Peyer's patch (tissue), 4 donors: Measurements from ENCODE around the gene KRTAP29-1.

Experiments used
- POLR2A ChIP-seq, 2 donors: fragments of 450-650 bp; IDR thresholded peaks; one replicate each; pipeline ENCODE4 v1.5.1; 2017; ENCODE audit warnings: antibody characterized with exemption in 2 of 2, mild to moderate bottlenecking in 2 of 2, moderate library complexity in 2 of 2
- TF ChIP-seq, protein P1 (sequence below), 6 experiments: fragments of 450-650 bp in 4 of 6; fragments of 200-600 bp in 2 of 6; sonication (generic) in 1 of 6; IDR thresholded peaks; one replicate each; pipeline ENCODE4 v1.5.1; 2017 to 2019; ENCODE audit warnings: antibody characterized with exemption in 6 of 6, mild to moderate bottlenecking in 3 of 6, moderate library complexity in 1 of 6

DNA sequence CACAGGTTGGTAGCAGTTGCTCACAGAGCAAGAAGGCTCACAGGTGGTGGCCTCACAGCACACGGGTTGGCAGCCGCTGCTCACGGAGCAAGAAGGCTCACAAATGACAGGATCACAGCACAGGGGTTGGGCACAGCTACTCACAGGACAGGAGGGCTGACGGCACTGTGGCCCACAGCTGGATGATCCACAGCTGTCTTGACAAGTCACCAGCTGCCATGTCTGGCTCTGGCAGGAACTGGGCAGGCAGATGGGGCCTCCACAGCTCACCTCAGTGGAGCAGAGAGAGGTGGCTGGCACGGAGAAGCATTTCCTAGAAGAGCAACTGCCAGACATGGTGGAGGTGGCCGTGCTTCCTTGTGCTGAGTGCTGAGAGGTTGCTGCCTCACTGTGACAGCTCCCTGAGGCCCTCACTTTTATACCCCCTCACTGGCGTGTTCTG lies 6.3 kb upstream of the KRTAP29-1 start, which contains the start of gene KRTAP16-1:
- TF ChIP-seq POLR2A (IDR thresholded peaks at IDR 0.05) = no peak
- TF ChIP-seq, protein P1, sequence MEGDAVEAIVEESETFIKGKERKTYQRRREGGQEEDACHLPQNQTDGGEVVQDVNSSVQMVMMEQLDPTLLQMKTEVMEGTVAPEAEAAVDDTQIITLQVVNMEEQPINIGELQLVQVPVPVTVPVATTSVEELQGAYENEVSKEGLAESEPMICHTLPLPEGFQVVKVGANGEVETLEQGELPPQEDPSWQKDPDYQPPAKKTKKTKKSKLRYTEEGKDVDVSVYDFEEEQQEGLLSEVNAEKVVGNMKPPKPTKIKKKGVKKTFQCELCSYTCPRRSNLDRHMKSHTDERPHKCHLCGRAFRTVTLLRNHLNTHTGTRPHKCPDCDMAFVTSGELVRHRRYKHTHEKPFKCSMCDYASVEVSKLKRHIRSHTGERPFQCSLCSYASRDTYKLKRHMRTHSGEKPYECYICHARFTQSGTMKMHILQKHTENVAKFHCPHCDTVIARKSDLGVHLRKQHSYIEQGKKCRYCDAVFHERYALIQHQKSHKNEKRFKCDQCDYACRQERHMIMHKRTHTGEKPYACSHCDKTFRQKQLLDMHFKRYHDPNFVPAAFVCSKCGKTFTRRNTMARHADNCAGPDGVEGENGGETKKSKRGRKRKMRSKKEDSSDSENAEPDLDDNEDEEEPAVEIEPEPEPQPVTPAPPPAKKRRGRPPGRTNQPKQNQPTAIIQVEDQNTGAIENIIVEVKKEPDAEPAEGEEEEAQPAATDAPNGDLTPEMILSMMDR (IDR thresholded peaks at IDR 0.05) = no peak
